NB4 (cell line): ENCODE measurements around the gene NUAK1.

ENCODE experiments used
- DNase-seq: peaks from one replicate; pipeline ENCODE4 v3.0.0; 2010; ENCODE audit warnings: low read depth
- H3K4me3 ChIP-seq: one replicate; pipeline ENCODE4 v1.5.1; 2011; ENCODE audit warnings: mild to moderate bottlenecking, low read depth, low read length, moderate library complexity
- MYC ChIP-seq: IDR thresholded peaks from 2 replicates; pipeline ENCODE4 v1.6.1; 2011; ENCODE audit warnings: low read depth, low read length
- POLR2A ChIP-seq: IDR thresholded peaks from 2 replicates; pipeline ENCODE4 v1.6.1; 2011; ENCODE audit warnings: mild to moderate bottlenecking; ENCODE audit not compliant: insufficient read length; ENCODE audit errors: extremely low read depth
- TF ChIP-seq, protein P1 (sequence below): IDR thresholded peaks from one replicate; pipeline ENCODE4 v1.5.1; 2012; ENCODE audit warnings: low read depth, low read length
- TF ChIP-seq, protein P2 (sequence below): IDR thresholded peaks from 2 replicates; pipeline ENCODE4 v1.6.1; 2011; ENCODE audit warnings: low read depth, low read length

Gene NUAK1

DNA sequence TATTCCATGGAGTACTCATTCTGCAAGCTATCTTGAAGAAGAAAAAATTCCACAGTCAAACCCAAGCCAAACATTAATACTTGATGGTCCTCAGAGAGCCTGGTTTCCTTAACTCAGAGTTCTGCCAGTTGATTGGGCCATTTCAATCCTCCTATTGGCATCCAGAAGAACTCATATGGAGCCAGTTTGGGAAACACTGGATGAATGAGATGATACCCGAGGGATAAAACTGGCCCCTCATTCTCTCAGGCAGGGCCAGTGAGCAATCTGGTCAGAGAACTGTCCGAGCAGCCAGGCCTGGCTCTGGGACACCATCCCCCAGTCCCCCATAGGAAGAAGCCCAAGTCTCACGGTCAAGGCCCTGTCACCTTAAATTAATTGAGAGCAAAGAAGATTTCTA, 48.8 kb downstream of the NUAK1 start:
- H3K4me3 ChIP-seq, result no peak overlapping the region
- TF ChIP-seq, protein P1, sequence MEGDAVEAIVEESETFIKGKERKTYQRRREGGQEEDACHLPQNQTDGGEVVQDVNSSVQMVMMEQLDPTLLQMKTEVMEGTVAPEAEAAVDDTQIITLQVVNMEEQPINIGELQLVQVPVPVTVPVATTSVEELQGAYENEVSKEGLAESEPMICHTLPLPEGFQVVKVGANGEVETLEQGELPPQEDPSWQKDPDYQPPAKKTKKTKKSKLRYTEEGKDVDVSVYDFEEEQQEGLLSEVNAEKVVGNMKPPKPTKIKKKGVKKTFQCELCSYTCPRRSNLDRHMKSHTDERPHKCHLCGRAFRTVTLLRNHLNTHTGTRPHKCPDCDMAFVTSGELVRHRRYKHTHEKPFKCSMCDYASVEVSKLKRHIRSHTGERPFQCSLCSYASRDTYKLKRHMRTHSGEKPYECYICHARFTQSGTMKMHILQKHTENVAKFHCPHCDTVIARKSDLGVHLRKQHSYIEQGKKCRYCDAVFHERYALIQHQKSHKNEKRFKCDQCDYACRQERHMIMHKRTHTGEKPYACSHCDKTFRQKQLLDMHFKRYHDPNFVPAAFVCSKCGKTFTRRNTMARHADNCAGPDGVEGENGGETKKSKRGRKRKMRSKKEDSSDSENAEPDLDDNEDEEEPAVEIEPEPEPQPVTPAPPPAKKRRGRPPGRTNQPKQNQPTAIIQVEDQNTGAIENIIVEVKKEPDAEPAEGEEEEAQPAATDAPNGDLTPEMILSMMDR, result no peak
- TF ChIP-seq POLR2A (no peak), MYC (no peak)
- TF ChIP-seq, protein P2, sequence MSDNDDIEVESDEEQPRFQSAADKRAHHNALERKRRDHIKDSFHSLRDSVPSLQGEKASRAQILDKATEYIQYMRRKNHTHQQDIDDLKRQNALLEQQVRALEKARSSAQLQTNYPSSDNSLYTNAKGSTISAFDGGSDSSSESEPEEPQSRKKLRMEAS, result no peak
- no peak for DNase-seq

DNA sequence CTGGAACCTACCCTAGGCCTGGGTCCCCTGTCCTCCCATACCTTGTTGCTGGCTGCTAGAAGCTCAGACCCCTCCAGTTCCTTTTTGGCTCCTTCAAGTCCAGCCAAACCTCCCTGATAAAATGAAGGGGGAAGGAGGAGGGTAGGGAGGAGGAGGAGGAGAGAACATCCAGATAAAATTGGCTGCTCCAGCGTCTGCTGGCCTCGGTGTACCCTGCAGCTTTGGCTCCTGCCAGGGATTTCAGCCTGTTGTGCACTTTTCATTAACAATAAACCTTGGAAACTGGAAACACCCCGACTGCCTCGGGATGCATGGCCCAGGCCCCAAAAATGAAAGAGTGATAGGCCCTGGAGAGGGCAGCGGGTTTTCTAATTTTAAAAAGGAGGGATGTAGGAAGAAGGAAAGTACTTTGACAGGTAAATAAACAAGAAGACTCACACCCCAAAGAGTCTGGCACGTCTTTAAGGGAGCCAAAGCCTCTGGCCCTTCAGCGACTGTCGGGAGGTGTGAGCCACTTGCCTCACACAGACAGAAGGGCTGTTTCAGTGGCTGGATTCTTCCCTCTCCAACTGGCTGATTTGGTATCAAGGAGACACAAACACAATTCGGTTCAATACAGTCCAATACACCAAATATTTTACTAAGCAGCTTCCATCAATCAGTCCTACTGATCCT, 49.8 kb downstream of the NUAK1 start:
- H3K4me3 ChIP-seq, result no peak overlapping the region
- DNase-seq, result no peak
- no peak for TF ChIP-seq MYC
- TF ChIP-seq, protein P1, result no peak

DNA sequence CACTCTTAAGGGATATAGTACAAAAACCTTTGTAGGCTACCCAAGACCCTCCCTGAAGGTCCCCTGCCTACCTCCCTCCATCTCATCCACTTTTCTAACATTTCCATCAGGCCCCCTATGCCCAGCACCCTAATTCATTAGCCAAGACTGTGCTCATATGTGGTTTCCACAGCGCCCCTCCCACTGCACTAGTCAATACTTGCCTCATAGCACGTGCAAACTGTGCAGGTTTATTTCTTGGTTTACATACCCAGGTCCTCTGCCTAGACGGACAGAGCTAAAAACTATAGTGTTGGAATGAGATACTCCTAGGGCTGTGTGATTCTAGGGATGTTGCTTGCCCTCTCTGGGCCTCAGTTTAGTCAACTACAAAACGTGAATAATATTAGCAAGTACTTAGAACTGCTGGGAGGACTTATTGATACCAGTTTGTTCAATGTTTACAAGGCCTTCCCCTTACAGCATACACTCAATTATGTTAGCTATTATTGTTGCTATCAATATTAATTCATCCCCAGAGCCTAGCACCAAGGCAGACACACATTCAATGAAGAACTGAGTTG, 50.4 kb downstream of the NUAK1 start:
- DNase-seq, result no peak
- H3K4me3 ChIP-seq, result no peak overlapping the region
- TF ChIP-seq, protein P1, result no peak
- no peak for TF ChIP-seq POLR2A
- TF ChIP-seq, protein P2, result no peak
- TF ChIP-seq MYC, result no peak

DNA sequence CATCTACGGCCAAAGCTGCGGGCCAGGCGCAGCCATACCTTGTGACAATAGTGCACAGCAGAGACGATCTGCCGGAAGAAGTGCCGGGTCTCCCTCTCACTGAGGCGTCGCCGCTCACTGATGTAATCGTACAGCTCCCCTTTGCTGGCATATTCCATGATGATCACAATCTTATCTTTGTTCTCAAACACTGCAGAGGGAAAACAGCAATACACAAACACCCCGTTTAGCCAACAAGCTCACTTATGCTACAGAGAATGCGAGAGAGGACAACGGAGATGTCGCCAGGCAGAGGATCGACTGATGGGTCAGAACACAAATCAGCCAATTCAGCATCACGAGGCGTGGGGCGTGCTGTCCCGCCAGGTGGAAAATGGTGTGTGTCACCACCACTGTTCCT, 52.1 kb downstream of the NUAK1 start:
- TF ChIP-seq POLR2A (no peak), MYC (no peak)
- TF ChIP-seq, protein P2, result no peak
- TF ChIP-seq, protein P1, result no peak
- no peak for DNase-seq
- no peak overlapping the region for H3K4me3 ChIP-seq

DNA sequence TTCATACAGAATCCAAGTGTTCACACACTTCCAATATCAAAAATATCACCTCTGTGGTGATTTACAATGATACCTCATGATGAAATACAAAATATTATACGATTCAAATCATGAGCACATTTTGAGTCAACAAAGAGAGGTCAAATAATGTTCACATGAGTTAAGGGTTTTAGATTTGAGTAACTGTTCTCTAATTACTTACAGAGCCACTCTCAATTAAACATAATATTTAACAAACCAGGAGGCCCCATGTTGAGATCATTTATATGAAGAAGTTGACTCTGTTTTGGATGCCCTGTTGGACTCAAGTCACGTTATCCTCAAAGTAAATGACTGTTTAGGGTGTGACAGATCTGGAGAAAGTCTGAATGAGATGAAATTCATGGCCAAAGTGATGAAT, 53.5 kb downstream of the NUAK1 start:
- TF ChIP-seq, protein P1, result no peak
- TF ChIP-seq POLR2A, result no peak
- TF ChIP-seq MYC, result no peak
- TF ChIP-seq, protein P2, result no peak
- H3K4me3 ChIP-seq, result no peak overlapping the region
- DNase-seq, result no peak

DNA sequence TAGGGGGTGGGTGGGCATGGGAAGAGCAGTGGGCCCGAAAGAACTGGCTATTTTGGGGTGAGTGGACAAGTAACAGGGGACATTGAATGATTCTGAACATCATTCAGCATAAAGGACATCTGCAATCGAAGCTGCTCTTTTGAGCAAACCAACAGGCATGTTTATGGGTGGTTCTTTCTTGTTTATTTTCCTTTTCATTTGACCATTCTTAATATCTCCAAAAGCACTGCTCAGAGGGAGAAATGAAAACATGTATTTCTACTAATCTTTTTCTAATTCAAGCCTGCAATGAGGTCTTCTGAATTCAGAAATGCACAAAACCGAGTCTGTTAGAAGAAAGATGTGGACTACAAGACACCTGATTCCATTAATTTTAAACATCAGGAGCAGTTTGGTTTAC, 54.0 kb downstream of the NUAK1 start:
- TF ChIP-seq, protein P1, result no peak
- TF ChIP-seq MYC, result no peak
- TF ChIP-seq POLR2A, result no peak
- TF ChIP-seq, protein P2, result no peak
- no peak for DNase-seq
- no peak overlapping the region for H3K4me3 ChIP-seq
